Coronary artery (tissue), 2 donors: ENCODE data around the gene EIF2B2.
A peak's percentile ranks its signal among the peaks of the same experiment; 100 is the strongest.

Source experiments
- DNase-seq: peaks from one replicate; pipeline ENCODE4 v3.0.0-alpha.2; 2017; ENCODE audit warnings: low spot score
- H3K27ac ChIP-seq, 2 donors: fragments of 200-600 bp; sonication (generic); one replicate each; pipeline ENCODE4 v1.5.1; 2016 to 2019
- H3K4me3 ChIP-seq: fragments of 200-600 bp; sonication (generic); 2 replicates; pipeline ENCODE4 v1.5.1; 2016; ENCODE audit warnings: mild to moderate bottlenecking, moderate library complexity
- CTCF ChIP-seq: fragments of 200-600 bp; sonication (generic); IDR thresholded peaks from one replicate; pipeline ENCODE4 v1.5.1; 2019; ENCODE audit warnings: antibody characterized with exemption

EIF2B2 gene

GRCh38 chr14:74981833-74982232 is 20.9 kb upstream of the EIF2B2 start:
- no peak for TF ChIP-seq CTCF
- DNase-seq, result peak; percentile 72
- H3K27ac ChIP-seq, result peak overlapping the region; percentile 80 to 92

GRCh38 chr14:74982661-74983060 is 20.1 kb upstream of the EIF2B2 start:
- peak overlapping the region; percentile 80 to 92 for H3K27ac ChIP-seq
- H3K4me3 ChIP-seq, result no peak overlapping the region
- DNase-seq, result no peak
- no peak for TF ChIP-seq CTCF

More at GRCh38 chr14:74981833-74982232, 20.9 kb upstream of the EIF2B2 start:
- H3K4me3 ChIP-seq, result no peak overlapping the region

GRCh38 chr14:74983343-74983742 is 19.4 kb upstream of the EIF2B2 start:
- no peak for TF ChIP-seq CTCF
- DNase-seq, result no peak
- Histone ChIP-seq H3K4me3 (no peak overlapping the region), H3K27ac (peak overlapping the region; percentile 80 to 92)

- H3K4me3 ChIP-seq, result peak overlapping the region; percentile 4
- TF ChIP-seq CTCF, result no peak
- peak overlapping the region; percentile 78 to 80 for H3K27ac ChIP-seq
- DNase-seq, result no peak
These were observed 18.3 kb upstream of the EIF2B2 start for GRCh38 chr14:74984236-74985027.

- DNase-seq, result peak; percentile 84
These were observed 17.8 kb upstream of the EIF2B2 start for GRCh38 chr14:74985028-74985310.

GRCh38 chr14:74985806-74986205 is 16.9 kb upstream of the EIF2B2 start:
- no peak for TF ChIP-seq CTCF
- DNase-seq, result no peak
- Histone ChIP-seq H3K4me3 (no peak overlapping the region), H3K27ac (peak overlapping the region; percentile 78 to 80)

More at GRCh38 chr14:74985028-74985310, 17.8 kb upstream of the EIF2B2 start:
- peak overlapping the region; percentile 4 for H3K4me3 ChIP-seq
- H3K27ac ChIP-seq, result peak overlapping the region; percentile 78 to 80
- no peak for TF ChIP-seq CTCF

- TF ChIP-seq CTCF, result no peak
- DNase-seq, result no peak
- Histone ChIP-seq H3K27ac (peak overlapping the region in 1 of 2 donors; percentile 28), H3K4me3 (no peak overlapping the region)
These were observed 14.6 kb upstream of the EIF2B2 start for GRCh38 chr14:74988131-74988530.
